SHP77 treated with DMSO at 0.1 percent for 48 hours (cell line): Measurements from ENCODE around the gene HDDC3.

Experiments used
- DNase-seq: peaks from one replicate; lab custom pipeline; 2025; lab: John Stamatoyannopoulos, UW

Gene HDDC3

GRCh38 chr15:90931828-90932659 is at the start of gene HDDC3:
HDDC3 (minus strand) TSS chr15:90932549; CDS start chr15:90932540, 9 bp downstream.
- peak; percentile 75 for DNase-seq

GRCh38 chr15:90982135-90982534 is 49.8 kb upstream of the HDDC3 start:
- no peak for DNase-seq

- DNase-seq: no peak
These were observed 49.3 kb upstream of the HDDC3 start for GRCh38 chr15:90981681-90982080.

- DNase-seq: no peak
These were observed 47.2 kb upstream of the HDDC3 start for GRCh38 chr15:90979582-90979981.

- DNase-seq: no peak
These were observed 41.9 kb upstream of the HDDC3 start for GRCh38 chr15:90974216-90974615.

- DNase-seq: no peak
These were observed 39.8 kb upstream of the HDDC3 start for GRCh38 chr15:90972133-90972532.

GRCh38 chr15:90970274-90970673 is 37.9 kb upstream of the HDDC3 start:
- DNase-seq: no peak

- DNase-seq: no peak
These were observed 36.1 kb upstream of the HDDC3 start for GRCh38 chr15:90968434-90968833.

GRCh38 chr15:90967206-90967605 is 34.9 kb upstream of the HDDC3 start:
- no peak for DNase-seq

- no peak for DNase-seq
These were observed 33.9 kb upstream of the HDDC3 start for GRCh38 chr15:90966262-90966661.

- no peak for DNase-seq
These were observed 29.7 kb upstream of the HDDC3 start for GRCh38 chr15:90962021-90962420.

GRCh38 chr15:90960298-90961091 is 28.1 kb upstream of the HDDC3 start:
- no peak for DNase-seq

- no peak for DNase-seq
These were observed 27.5 kb upstream of the HDDC3 start for GRCh38 chr15:90959894-90960293.

GRCh38 chr15:90959028-90959595 is 26.8 kb upstream of the HDDC3 start:
- DNase-seq: no peak

- no peak for DNase-seq
These were observed 25.4 kb upstream of the HDDC3 start for GRCh38 chr15:90957791-90958190.

GRCh38 chr15:90957031-90957790 is 24.9 kb upstream of the HDDC3 start:
- DNase-seq: no peak

- peak; percentile 48 for DNase-seq
These were observed 24.1 kb upstream of the HDDC3 start for GRCh38 chr15:90956274-90957030.

- no peak for DNase-seq
These were observed 23.4 kb upstream of the HDDC3 start for GRCh38 chr15:90955624-90956273.

GRCh38 chr15:90954712-90955623 is 22.6 kb upstream of the HDDC3 start, which contains the start of gene RCCD1:
RCCD1 (plus strand) TSS chr15:90954884; CDS start chr15:90956735, 1,851 bp downstream.
- peak; percentile 94 for DNase-seq
